Stomach (tissue), 9 donors: ENCODE data around the gene MYT1. TPM values are rescaled to one million over a fixed set of nuclear protein-coding genes. Genes with fewer than 3 reads are reported as not detected.

Source experiments
- DNase-seq, 2 donors: peaks; one replicate each; pipeline versions ENCODE4 v3.0.0 to v3.0.0-alpha.2; 2013 to 2019
- H3K27ac ChIP-seq, 5 donors: fragments of 200-600 bp in 4 of 5; sonication (generic) in 4 of 5; one replicate each; pipeline ENCODE4 v1.5.1; 2013 to 2019; ENCODE audit warnings: mild to moderate bottlenecking in 1 of 5, moderate library complexity in 1 of 5
- H3K27me3 ChIP-seq, 3 donors: fragments of 200-600 bp; sonication (generic); one replicate each; pipeline ENCODE4 v1.5.1; 2017 to 2019; ENCODE audit warnings: mixed run types in 1 of 3
- H3K36me3 ChIP-seq, 4 donors: fragments of 200-600 bp; sonication (generic); 1 replicate in 3 of 4; 2 replicates in 1 of 4; pipeline ENCODE4 v1.5.1; 2016 to 2019
- H3K4me1 ChIP-seq, 4 donors: fragments of 200-600 bp; sonication (generic); one replicate each; pipeline ENCODE4 v1.5.1; 2016 to 2019
- H3K4me3 ChIP-seq, 4 donors: fragments of 200-600 bp; sonication (generic) in 3 of 4; one replicate each; pipeline ENCODE4 v1.5.1; 2016 to 2019; ENCODE audit warnings: mild to moderate bottlenecking in 1 of 4
- H3K9me3 ChIP-seq, 4 donors: fragments of 200-600 bp; sonication (generic); one replicate each; pipeline ENCODE4 v1.5.1; 2016 to 2019
- EP300 ChIP-seq: sonication (generic); formaldehyde crosslinking; IDR thresholded peaks from one replicate; pipeline ENCODE4 v1.6.1; 2017; ENCODE audit warnings: antibody characterized with exemption
- POLR2A ChIP-seq, 4 donors: fragments of 450-650 bp; IDR thresholded peaks; one replicate each; pipeline ENCODE4 v1.6.1; 2016; ENCODE audit warnings: antibody characterized with exemption in 4 of 4, control low read depth in 2 of 4, mild to moderate bottlenecking in 1 of 4, moderate library complexity in 1 of 4
- POLR2AphosphoS5 ChIP-seq, 3 donors: sonication (generic); formaldehyde crosslinking; IDR thresholded peaks; one replicate each; pipeline ENCODE4 v1.6.1; 2016; ENCODE audit warnings: antibody characterized with exemption in 3 of 3
- WGBS, 5 donors: extraction: QIAGEN DNeasy Blood & Tissue Kit in 3 of 5; methylation state at CpG; one replicate each; pipeline versions ENCODE4 v1.1.5 to v1.1.7; 2013 to 2018; 5-methylcytosine and 5-hydroxymethylcytosine counted together
- intact Hi-C: fragments of 100-400 bp; cut with DNase I; formaldehyde crosslinking; loops from one replicate; pipeline ENCODE4 v1.15.1; 2023; ENCODE audit warnings: low total_unique reads
- polyA plus RNA-seq, 3 donors: library from polyadenylated mRNA; stranded (reverse); fragments of 200-250 nt; gene quantifications; one replicate each; pipeline ENCODE4 v1.2.3, GENCODE V29; 2013
- total RNA-seq, 5 donors: library from RNA; depleted of rRNA; stranded (reverse); fragments of >200 nt; gene quantifications; one replicate each; pipeline versions ENCODE4 v1.1.0 to v1.2.3, GENCODE V29; 2014 to 2016
- TF ChIP-seq, protein P1 (sequence below), 7 experiments: fragments of 450-650 bp in 4 of 7; fragments of 200-600 bp in 3 of 7; sonication (generic) in 3 of 7; IDR thresholded peaks; one replicate each; pipeline ENCODE4 v1.5.1; 2016 to 2019; ENCODE audit warnings: antibody characterized with exemption in 7 of 7, control low read depth in 2 of 7, mild to moderate bottlenecking in 1 of 7
- donor health status: healthy with polysubstance abuse.
- donor health status: Bipolar disorder and iron deficiency.
- donor health status: healthy.

Gene MYT1
- total and polyA plus RNA-seq, 8 donors = 0.08 to 0.55 (median 0.25) TPM; not detected in 5

DNA sequence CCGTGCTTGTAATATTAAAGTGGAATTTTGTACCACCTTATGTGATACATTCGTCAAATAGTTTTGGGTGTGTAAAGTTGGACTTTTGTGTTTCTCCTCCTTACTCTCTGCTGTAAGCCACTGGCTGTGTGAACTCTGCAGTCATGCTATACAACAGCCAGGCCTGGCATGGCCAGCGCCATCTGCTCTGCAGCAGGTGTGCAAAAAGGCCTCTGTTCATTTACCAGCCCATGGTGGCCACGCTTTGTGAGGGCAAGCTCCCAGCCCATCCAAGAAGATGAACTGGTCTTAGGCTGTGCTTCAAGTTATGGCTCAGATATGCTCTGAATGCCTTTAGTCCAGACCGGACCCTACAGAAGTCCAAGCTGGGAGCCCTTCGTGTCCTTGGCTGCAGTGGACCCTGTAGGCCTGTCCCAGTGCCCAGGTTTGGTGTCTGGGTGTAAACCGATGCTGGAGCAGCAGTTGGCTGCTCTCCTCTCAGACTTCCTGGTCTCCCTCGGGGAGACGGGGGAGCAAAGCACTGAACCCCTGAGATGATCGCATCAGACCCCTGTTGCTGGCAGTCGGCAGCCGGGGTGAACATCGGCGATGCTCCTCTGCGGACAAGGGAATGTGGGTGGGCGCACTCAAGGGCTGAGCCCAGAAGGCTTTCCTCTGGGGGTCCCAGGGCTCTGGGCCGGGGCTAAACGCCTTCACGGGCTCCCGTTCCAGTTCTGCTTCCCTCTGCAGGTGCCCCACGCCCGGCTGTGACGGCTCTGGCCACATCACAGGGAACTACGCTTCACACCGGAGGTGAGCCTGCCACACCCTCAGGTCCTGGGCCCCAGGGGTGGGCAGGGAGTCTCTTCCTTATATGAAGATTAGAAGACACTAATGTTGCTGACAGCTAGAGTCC lies 62.7 kb downstream of the MYT1 start:
- Histone ChIP-seq H3K4me1 (peaks cover 0 to 18% (median 8%) of the 10 kb centered on the region in 4 donors), H3K9me3 (no peaks in the 10 kb centered on the region), H3K4me3 (no peak overlapping the region), H3K27me3 (no peaks in the 10 kb centered on the region), H3K27ac (no peak overlapping the region), H3K36me3 (no peaks in the 10 kb centered on the region)
- peak in 1 of 2 donors; percentile 41 for DNase-seq
- TF ChIP-seq, protein P1, sequence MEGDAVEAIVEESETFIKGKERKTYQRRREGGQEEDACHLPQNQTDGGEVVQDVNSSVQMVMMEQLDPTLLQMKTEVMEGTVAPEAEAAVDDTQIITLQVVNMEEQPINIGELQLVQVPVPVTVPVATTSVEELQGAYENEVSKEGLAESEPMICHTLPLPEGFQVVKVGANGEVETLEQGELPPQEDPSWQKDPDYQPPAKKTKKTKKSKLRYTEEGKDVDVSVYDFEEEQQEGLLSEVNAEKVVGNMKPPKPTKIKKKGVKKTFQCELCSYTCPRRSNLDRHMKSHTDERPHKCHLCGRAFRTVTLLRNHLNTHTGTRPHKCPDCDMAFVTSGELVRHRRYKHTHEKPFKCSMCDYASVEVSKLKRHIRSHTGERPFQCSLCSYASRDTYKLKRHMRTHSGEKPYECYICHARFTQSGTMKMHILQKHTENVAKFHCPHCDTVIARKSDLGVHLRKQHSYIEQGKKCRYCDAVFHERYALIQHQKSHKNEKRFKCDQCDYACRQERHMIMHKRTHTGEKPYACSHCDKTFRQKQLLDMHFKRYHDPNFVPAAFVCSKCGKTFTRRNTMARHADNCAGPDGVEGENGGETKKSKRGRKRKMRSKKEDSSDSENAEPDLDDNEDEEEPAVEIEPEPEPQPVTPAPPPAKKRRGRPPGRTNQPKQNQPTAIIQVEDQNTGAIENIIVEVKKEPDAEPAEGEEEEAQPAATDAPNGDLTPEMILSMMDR (IDR thresholded peaks at IDR 0.05) = no peak
- TF ChIP-seq EP300 (no peak), POLR2A (IDR thresholded peaks at IDR 0.05) (no peak), POLR2AphosphoS5 (IDR thresholded peaks at IDR 0.05) (no peak)
- 69 to 79% (median 72%) methylated on average over 18 to 25 of the region's 25 CpGs for WGBS, 5 donors
- intact Hi-C loops = no loop called here

DNA sequence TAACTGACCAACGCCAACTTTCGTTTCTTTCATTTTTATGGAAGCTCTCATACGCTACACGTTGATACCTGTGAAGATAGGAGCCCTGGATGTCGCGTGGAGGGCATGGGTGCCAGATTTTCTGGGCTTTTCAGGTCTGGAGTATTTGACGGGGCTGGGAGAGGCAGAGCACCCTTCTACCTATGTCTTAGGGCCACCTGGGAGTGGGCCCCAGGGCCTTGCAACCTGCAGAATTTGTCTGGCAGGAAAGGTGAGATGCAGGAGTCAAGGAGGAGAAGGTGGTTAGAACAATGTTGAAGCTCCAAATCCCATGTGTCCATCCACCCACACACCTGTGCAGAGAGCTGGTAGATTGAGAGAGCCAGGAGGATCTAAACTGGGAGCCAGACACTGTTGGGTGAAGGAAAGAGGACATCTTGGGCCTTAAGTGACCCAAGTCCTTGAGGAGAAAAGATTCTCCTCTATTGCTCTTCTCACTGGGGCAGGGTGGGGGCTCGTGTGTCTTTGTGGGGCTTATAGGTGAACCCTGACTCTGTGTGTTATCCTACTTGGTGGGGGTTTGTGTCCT lies 63.9 kb downstream of the MYT1 start:
- H3K27ac ChIP-seq = no peak overlapping the region
- 77 to 88% (median 86%) methylated on average over 8 of the region's 8 CpGs for WGBS, 5 donors
- TF ChIP-seq EP300 (no peak), POLR2AphosphoS5 (IDR thresholded peaks at IDR 0.05) (no peak), POLR2A (IDR thresholded peaks at IDR 0.05) (no peak)
- TF ChIP-seq, protein P1 (IDR thresholded peaks at IDR 0.05) = no peak
- no peaks in the 10 kb centered on the region for H3K36me3 ChIP-seq
- H3K4me1 ChIP-seq = peaks cover 0 to 12% (median 6%) of the 10 kb centered on the region in 4 donors
- no peaks in the 10 kb centered on the region for H3K9me3 ChIP-seq
- intact Hi-C loops = no loop called here
- no peak for DNase-seq
- no peaks in the 10 kb centered on the region for H3K27me3 ChIP-seq
- H3K4me3 ChIP-seq = no peak overlapping the region

DNA sequence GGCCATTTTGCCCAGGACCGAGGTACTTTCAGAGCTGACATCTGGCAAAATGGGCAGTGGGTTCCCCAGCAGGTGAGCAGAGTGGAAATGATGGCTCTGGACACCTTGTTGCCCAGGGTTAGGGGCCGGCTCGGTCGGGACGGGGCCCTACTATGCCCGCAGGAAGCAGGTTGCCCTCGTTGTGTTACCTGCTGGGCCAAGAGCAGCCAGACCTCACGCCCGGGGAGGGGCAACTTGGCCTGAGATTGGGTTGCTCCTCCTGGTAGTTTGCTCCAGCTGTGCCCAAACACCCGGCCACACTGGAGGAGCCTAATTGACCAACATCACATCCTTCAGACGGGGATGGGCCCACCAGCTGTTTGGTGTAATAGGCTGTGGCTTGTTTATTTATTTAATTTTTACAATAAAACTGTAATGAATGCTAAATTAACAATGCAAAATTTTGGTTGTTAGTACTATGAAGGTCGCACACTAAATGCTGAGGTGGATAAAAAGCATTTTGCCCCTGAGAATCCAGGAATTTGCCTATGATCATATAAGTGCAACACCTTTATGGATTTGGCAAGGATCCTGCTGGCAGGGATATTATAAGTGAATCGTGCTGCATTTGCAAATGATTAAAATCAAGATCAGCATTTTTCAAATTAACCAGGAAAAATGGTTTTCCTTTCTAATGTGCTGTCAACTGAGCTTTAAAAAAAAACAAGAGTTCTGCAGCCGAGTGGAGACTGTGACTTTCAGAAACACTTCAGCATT lies 64.7 kb downstream of the MYT1 start:
- 71 to 82% (median 74%) methylated on average over 12 to 14 of the region's 14 CpGs for WGBS, 5 donors
- no peak overlapping the region for H3K27ac ChIP-seq
- no peak for DNase-seq

More for the DNA sequence above, 64.7 kb downstream of the MYT1 start:
- intact Hi-C loops = no loop called here
- Histone ChIP-seq H3K4me1 (peaks cover 0 to 4% (median 4%) of the 10 kb centered on the region in 4 donors), H3K27me3 (no peaks in the 10 kb centered on the region), H3K36me3 (no peaks in the 10 kb centered on the region), H3K9me3 (no peaks in the 10 kb centered on the region), H3K4me3 (no peak overlapping the region)
- no peak for TF ChIP-seq EP300
- TF ChIP-seq POLR2A (IDR thresholded peaks at IDR 0.05) = no peak
- TF ChIP-seq, protein P1 (IDR thresholded peaks at IDR 0.05) = no peak
- TF ChIP-seq POLR2AphosphoS5 (IDR thresholded peaks at IDR 0.05) = no peak
